HepG2 (cell line): ENCODE data around the gene IQGAP2. TPM values are rescaled to one million over a fixed set of nuclear protein-coding genes. Genes with fewer than 3 reads are reported as not detected.

ENCODE experiments used
- ATAC-seq: fragments of 200-7000 bp; cut with Tn5 transposase; 3 replicates; pipeline ENCODE4 v1.9.1; 2020; ENCODE audit warnings: mild to moderate bottlenecking, moderate library complexity
- BruUV-seq: library from RNA; stranded (reverse); fragments of 400-500 nt; replicated peaks from 2 replicates; lab custom pipeline; 2021; lab: Mats Ljungman, UMichigan
- CTCF ChIA-PET: fragments of 300-600 bp; formaldehyde crosslinking; extraction: SDS; loops from one replicate; lab custom pipeline; 2021; ENCODE audit warnings: low total read pairs, inconsistent platforms, low intra/inter-chr PET ratio; lab: Yijun Ruan, JAX
- POLR2A ChIA-PET: fragments of 350-600 bp; sonication (Branson Sonifier 250); formaldehyde crosslinking; loops from one replicate; lab custom pipeline; 2020; ENCODE audit warnings: antibody characterized with exemption, inconsistent platforms; lab: Yijun Ruan, JAX
- DNase-seq: peaks from one replicate; pipeline ENCODE4 v3.0.0-alpha.2; 2015; ENCODE audit warnings: low spot score
- FAIRE-seq: peaks from 3 replicates; lab custom pipeline; 2011; peaks lifted over from hg19 to GRCh38; lab: Jason Lieb, UNC
- H2AFZ ChIP-seq: one replicate; pipeline ENCODE4 v1.6.1; 2011; ENCODE audit warnings: low read length, inconsistent platforms
- H3K27ac ChIP-seq: fragments of 300-600 bp; 3 replicates; pipeline ENCODE4 v1.8.0; 2011; ENCODE audit warnings: mixed run types, mild to moderate bottlenecking, mixed read lengths, low read length, inconsistent platforms; ENCODE audit not compliant: insufficient read depth; ENCODE audit errors: extremely low read length
- H3K27me3 ChIP-seq, 2 experiments: fragments of 200-600 bp in 1 of 2; 2 replicates in 1 of 2; 3 replicates in 1 of 2; pipeline versions ENCODE4 v1.6.0 to v1.8.0; 2011; ENCODE audit warnings: low read length in 2 of 2, mild to moderate bottlenecking in 2 of 2, moderate library complexity in 2 of 2, inconsistent platforms in 1 of 2; ENCODE audit not compliant: insufficient read depth in 2 of 2, control insufficient read depth in 1 of 2
- H3K36me3 ChIP-seq, 2 experiments: fragments of 200-600 bp in 1 of 2; replicated peaks in 1 of 2; 2 replicates in 1 of 2; 3 replicates in 1 of 2; pipeline versions ENCODE4 v1.5.1 to v1.8.0; 2011; ENCODE audit warnings: low read length in 2 of 2, inconsistent platforms in 1 of 2; ENCODE audit not compliant: insufficient read depth in 2 of 2, control insufficient read depth in 1 of 2
- H3K4me1 ChIP-seq: 2 replicates; pipeline ENCODE4 v1.5.1; 2012; ENCODE audit warnings: low read length, inconsistent platforms; ENCODE audit not compliant: insufficient read depth
- H3K4me2 ChIP-seq: 2 replicates; pipeline ENCODE4 v1.6.0; 2011; ENCODE audit warnings: low read depth, low read length, inconsistent platforms
- H3K4me3 ChIP-seq, 3 experiments: fragments of 200-600 bp in 1 of 3; sonication (generic), shearing (Covaris generic) in 1 of 3; replicated peaks in 1 of 3; 2 replicates each; pipeline ENCODE4 v1.5.1; 2011 to 2016; ENCODE audit warnings: low read length in 3 of 3, inconsistent platforms in 2 of 3, low read depth in 2 of 3, mild to moderate bottlenecking in 2 of 3, control low read depth in 1 of 3, mixed read lengths in 1 of 3; ENCODE audit not compliant: insufficient read depth in 1 of 3
- H3K79me2 ChIP-seq: one replicate; pipeline ENCODE4 v1.6.1; 2011; ENCODE audit warnings: low read length, inconsistent platforms; ENCODE audit not compliant: insufficient read depth
- H3K9ac ChIP-seq: 2 replicates; pipeline ENCODE4 v1.6.0; 2011; ENCODE audit warnings: mild to moderate bottlenecking, low read depth, low read length, inconsistent platforms; ENCODE audit not compliant: insufficient read depth
- H3K9me3 ChIP-seq: 2 replicates; pipeline ENCODE4 v1.5.1; 2012; ENCODE audit warnings: mild to moderate bottlenecking, low read length
- H4K20me1 ChIP-seq: 2 replicates; pipeline ENCODE4 v1.6.0; 2011; ENCODE audit warnings: inconsistent platforms, mild to moderate bottlenecking, low read length, moderate library complexity; ENCODE audit not compliant: insufficient read depth
- BRD4 ChIP-seq: sonication (generic); formaldehyde crosslinking; IDR thresholded peaks from 2 replicates; pipeline ENCODE4 v1.4.0; 2020; ENCODE audit warnings: missing genetic modification reagents
- HNRNPLL ChIP-seq: fragments of 200-400 bp; formaldehyde crosslinking; IDR thresholded peaks from 2 replicates; pipeline ENCODE4 v1.6.1; 2017; ENCODE audit warnings: mild to moderate bottlenecking, low read depth, low read length; ENCODE audit not compliant: poor library complexity, severe bottlenecking
- MTA1 ChIP-seq: sonication (generic); formaldehyde crosslinking; IDR thresholded peaks from 2 replicates; pipeline ENCODE4 v1.4.0; 2020; ENCODE audit warnings: missing genetic modification reagents, mild to moderate bottlenecking, borderline replicate concordance
- MXD1 ChIP-seq: sonication (generic); formaldehyde crosslinking; IDR thresholded peaks from 2 replicates; pipeline ENCODE4 v1.4.0; 2020; ENCODE audit warnings: mild to moderate bottlenecking, missing genetic modification reagents
- RORA ChIP-seq: sonication (generic); formaldehyde crosslinking; IDR thresholded peaks from 2 replicates; pipeline ENCODE4 v1.5.0; 2020; ENCODE audit warnings: mild to moderate bottlenecking, missing genetic modification reagents, moderate library complexity
- ZNF710 ChIP-seq: sonication (generic); formaldehyde crosslinking; IDR thresholded peaks from 2 replicates; pipeline ENCODE4 v1.5.0; 2020; ENCODE audit warnings: mild to moderate bottlenecking, missing genetic modification reagents, borderline replicate concordance
- WGBS: methylation state at CpG from one replicate; pipeline ENCODE4 v1.1.6; 2017; ENCODE audit warnings: low lambda C conversion rate; 5-methylcytosine and 5-hydroxymethylcytosine counted together
- in situ Hi-C: cut with HindIII; loops from 2 replicates; pipeline ENCODE4 v1.10.0; 2017; ENCODE audit warnings: low pct_unique_long_range_greater_than_20kb; ENCODE audit not compliant: extremely low pct_ligation_motif_present
- intact Hi-C: fragments of 100-400 bp; cut with micrococcal nuclease; formaldehyde crosslinking; loops from one replicate; pipeline ENCODE4 v1.10.0; 2022; ENCODE audit not compliant: unreplicated experiment
- polyA plus RNA-seq, 8 experiments: library from polyadenylated mRNA; depleted of rRNA in 3 of 8; stranded (reverse) in 7 of 8; unstranded in 1 of 8; fragments of >200 nt; fragmentation: Illumina TruSeq in 4 of 8; extraction: Trizol in 4 of 8; gene quantifications; 2 replicates each; pipeline versions ENCODE4 v1.2.1 to v1.2.3, GENCODE V29; 2011 to 2016; ENCODE audit warnings: low read depth in 4 of 8, missing spikeins in 1 of 8, mixed read lengths in 1 of 8; ENCODE audit not compliant: insufficient read depth in 1 of 8
- total RNA-seq, 5 experiments: library from RNA; depleted of rRNA; stranded (reverse); fragments of >200 nt; fragmentation: Illumina TruSeq; extraction: Trizol; gene quantifications; 2 replicates each; pipeline ENCODE4 v1.2.3, GENCODE V29; 2016; ENCODE audit warnings: low read depth in 1 of 5
- TF ChIP-seq, protein P1 (sequence below), 2 experiments: sonication (generic) in 1 of 2; formaldehyde crosslinking in 1 of 2; IDR thresholded peaks; 2 replicates each; pipeline versions ENCODE4 v1.5.1 to v1.6.1; 2011 to 2020; ENCODE audit warnings: borderline replicate concordance in 1 of 2, low read depth in 1 of 2, low read length in 1 of 2, mild to moderate bottlenecking in 1 of 2, missing genetic modification reagents in 1 of 2, moderate library complexity in 1 of 2
- TF ChIP-seq, protein P2 (sequence below): IDR thresholded peaks from 2 replicates; pipeline ENCODE4 v1.4.0; 2020; ENCODE audit warnings: mild to moderate bottlenecking, missing genetic modification reagents

The IQGAP2 gene
- total and polyA plus RNA-seq, 2 of the 13 experiments (the other 11 are each of a cell fraction or from before 2014, with no cell fraction given): 35.2 to 83.3 TPM

DNA sequence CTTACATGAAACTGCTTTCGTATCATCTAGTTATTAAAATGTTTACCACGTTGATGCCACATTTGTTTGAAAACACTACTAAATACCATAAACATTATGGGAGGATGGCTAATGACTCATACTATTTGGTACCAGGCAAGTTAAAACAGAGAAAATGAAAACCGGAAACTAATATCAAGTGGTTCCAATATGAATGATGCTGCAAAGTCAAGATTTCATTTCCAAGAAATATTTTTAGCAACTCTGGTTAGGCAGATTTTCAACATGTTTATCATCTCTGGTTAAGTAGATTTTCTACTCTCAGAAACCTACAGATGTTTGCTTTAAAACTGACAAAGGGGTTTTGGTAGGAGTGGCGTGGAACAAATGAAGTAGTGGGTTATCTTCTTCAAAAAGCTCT is 307.9 kb downstream of the IQGAP2 start (continued):
- TF ChIP-seq ZNF710 (CRISPR knock-in tag): no peak
- TF ChIP-seq, protein P1, sequence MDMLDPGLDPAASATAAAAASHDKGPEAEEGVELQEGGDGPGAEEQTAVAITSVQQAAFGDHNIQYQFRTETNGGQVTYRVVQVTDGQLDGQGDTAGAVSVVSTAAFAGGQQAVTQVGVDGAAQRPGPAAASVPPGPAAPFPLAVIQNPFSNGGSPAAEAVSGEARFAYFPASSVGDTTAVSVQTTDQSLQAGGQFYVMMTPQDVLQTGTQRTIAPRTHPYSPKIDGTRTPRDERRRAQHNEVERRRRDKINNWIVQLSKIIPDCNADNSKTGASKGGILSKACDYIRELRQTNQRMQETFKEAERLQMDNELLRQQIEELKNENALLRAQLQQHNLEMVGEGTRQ (IDR thresholded peaks at IDR 0.05; ENCODE audit: low read depth, low read length): no peak
- TF ChIP-seq, protein P1 (CRISPR knock-in tag; IDR thresholded peaks at IDR 0.05; ENCODE audit: borderline replicate concordance): no peak

- Histone ChIP-seq H3K79me2 (no peaks in the 10 kb centered on the region), H3K9me3 (no peaks in the 10 kb centered on the region), H3K4me2 (peak overlapping the region; percentile 97), H2AFZ (no peak overlapping the region), H3K36me3 (no peaks in the 10 kb centered on the region), H3K4me3 (peak overlapping the region; percentile 84 to 86 (median 86)), H3K27me3 (no peaks in the 10 kb centered on the region), H3K9ac (peak overlapping the region; percentile 48; the same call in 1 of the 2 replicates), H3K27ac (no peak overlapping the region), H4K20me1 (no peaks in the 10 kb centered on the region), H3K4me1 (peaks cover 27% of the 10 kb centered on the region)
- ChIA-PET CTCF (interaction anchor here (2.1 kb wide), 1 partner anchor 59 kb away, joined by 11 read pairs; no protein-coding TSS in a partner anchor), POLR2A (no interaction called here)
- in situ Hi-C loops (loop anchor here (5.0 kb wide), 1 partner anchor 62 kb away; no protein-coding TSS in a partner anchor), intact Hi-C loops (loop anchor here (5.0 kb wide), 1 partner anchor 37 kb away; no protein-coding TSS in a partner anchor)
- no TSS peak for BruUV-seq
- WGBS: 21% methylated on average over 36 of the region's 52 CpGs
- FAIRE-seq (no peak), ATAC-seq (peak; percentile 55), DNase-seq (no peak)
- TF ChIP-seq BRD4 (CRISPR knock-in tag) (0 out of 2 replicates have a peak, but pooled peaks have one; percentile 49), MTA1 (CRISPR knock-in tag) (peak; percentile 28; the same call in 1 of the 2 replicates), RORA (CRISPR knock-in tag) (no peak), MXD1 (CRISPR knock-in tag) (peak; percentile 68; the same call in 1 of the 2 replicates), HNRNPLL (peak; percentile 55)
- TF ChIP-seq, protein P2, sequence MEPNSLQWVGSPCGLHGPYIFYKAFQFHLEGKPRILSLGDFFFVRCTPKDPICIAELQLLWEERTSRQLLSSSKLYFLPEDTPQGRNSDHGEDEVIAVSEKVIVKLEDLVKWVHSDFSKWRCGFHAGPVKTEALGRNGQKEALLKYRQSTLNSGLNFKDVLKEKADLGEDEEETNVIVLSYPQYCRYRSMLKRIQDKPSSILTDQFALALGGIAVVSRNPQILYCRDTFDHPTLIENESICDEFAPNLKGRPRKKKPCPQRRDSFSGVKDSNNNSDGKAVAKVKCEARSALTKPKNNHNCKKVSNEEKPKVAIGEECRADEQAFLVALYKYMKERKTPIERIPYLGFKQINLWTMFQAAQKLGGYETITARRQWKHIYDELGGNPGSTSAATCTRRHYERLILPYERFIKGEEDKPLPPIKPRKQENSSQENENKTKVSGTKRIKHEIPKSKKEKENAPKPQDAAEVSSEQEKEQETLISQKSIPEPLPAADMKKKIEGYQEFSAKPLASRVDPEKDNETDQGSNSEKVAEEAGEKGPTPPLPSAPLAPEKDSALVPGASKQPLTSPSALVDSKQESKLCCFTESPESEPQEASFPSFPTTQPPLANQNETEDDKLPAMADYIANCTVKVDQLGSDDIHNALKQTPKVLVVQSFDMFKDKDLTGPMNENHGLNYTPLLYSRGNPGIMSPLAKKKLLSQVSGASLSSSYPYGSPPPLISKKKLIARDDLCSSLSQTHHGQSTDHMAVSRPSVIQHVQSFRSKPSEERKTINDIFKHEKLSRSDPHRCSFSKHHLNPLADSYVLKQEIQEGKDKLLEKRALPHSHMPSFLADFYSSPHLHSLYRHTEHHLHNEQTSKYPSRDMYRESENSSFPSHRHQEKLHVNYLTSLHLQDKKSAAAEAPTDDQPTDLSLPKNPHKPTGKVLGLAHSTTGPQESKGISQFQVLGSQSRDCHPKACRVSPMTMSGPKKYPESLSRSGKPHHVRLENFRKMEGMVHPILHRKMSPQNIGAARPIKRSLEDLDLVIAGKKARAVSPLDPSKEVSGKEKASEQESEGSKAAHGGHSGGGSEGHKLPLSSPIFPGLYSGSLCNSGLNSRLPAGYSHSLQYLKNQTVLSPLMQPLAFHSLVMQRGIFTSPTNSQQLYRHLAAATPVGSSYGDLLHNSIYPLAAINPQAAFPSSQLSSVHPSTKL (CRISPR knock-in tag): 0 out of 2 replicates have a peak, but pooled peaks have one; percentile 26
Measured at GRCh38 chr5:76714751-76715485, 311.8 kb downstream of the IQGAP2 start.
